Mesodermal cell (in vitro differentiated cells): ENCODE data around the gene SLC39A2.
"Not testable (repeated sequence)": the region's sequence is repeated elsewhere in the genome, so short reads cannot be mapped to it uniquely, and the experiment has no call there.

Experiments
- H3K27ac ChIP-seq: 2 replicates; pipeline ENCODE4 v1.7.0; 2013; ENCODE audit warnings: mild to moderate bottlenecking, low read depth, low read length, moderate library complexity; ENCODE audit not compliant: severe bottlenecking
- H3K36me3 ChIP-seq: 2 replicates; pipeline ENCODE4 v1.7.1; 2013; ENCODE audit warnings: mild to moderate bottlenecking, low read length, moderate library complexity; ENCODE audit not compliant: control insufficient read depth, insufficient read depth
- H3K4me1 ChIP-seq: one replicate; pipeline ENCODE4 v1.7.1; 2013; ENCODE audit warnings: mild to moderate bottlenecking, low read length; ENCODE audit not compliant: insufficient read depth, control insufficient read depth, poor library complexity, severe bottlenecking
- H3K4me3 ChIP-seq: 2 replicates; pipeline ENCODE4 v1.7.0; 2013; ENCODE audit warnings: low read length, control low read depth, mild to moderate bottlenecking; ENCODE audit not compliant: insufficient read depth, poor library complexity, severe bottlenecking; ENCODE audit errors: extremely low read depth
- H3K9me3 ChIP-seq: 2 replicates; pipeline ENCODE4 v1.7.1; 2013; ENCODE audit warnings: mild to moderate bottlenecking, low read length, moderate library complexity; ENCODE audit not compliant: control insufficient read depth
- WGBS, 2 experiments: methylation state at CpG; one replicate each; pipeline ENCODE4 v1.1.5; 2013; ENCODE audit warnings: missing lambda C conversion rate in 2 of 2; ENCODE audit not compliant: insufficient coverage in 2 of 2; 5-methylcytosine and 5-hydroxymethylcytosine counted together

SLC39A2 gene

GRCh38 chr14:20976291-20976690 lies 22.8 kb upstream of the SLC39A2 start:
- Histone ChIP-seq H3K36me3 (no peaks in the 10 kb centered on the region), H3K9me3 (no peaks in the 10 kb centered on the region), H3K4me3 (no peak overlapping the region), H3K4me1 (peaks cover 32% of the 10 kb centered on the region), H3K27ac (no peak overlapping the region)
- WGBS, 2 experiments, result no CpG with 5 or more reads among the region's 1 CpG

- Histone ChIP-seq H3K27ac (no peak overlapping the region), H3K4me3 (no peak overlapping the region), H3K9me3 (no peaks in the 10 kb centered on the region), H3K4me1 (peaks cover 17% of the 10 kb centered on the region), H3K36me3 (no peaks in the 10 kb centered on the region)
- whole genome bisulfite sequencing, 2 experiments, result 100% methylated on average over 1 of the region's 1 CpG
Observed at GRCh38 chr14:20978687-20979086, 20.4 kb upstream of the SLC39A2 start.

- no peak overlapping the region for H3K4me3 ChIP-seq
- no peak overlapping the region for H3K27ac ChIP-seq
- H3K4me1 ChIP-seq, result peaks cover 5% of the 10 kb centered on the region
- 83 to 89% methylated on average over 1 of the region's 1 CpG for WGBS, 2 experiments
- no peaks in the 10 kb centered on the region for H3K9me3 ChIP-seq
- no peaks in the 10 kb centered on the region for H3K36me3 ChIP-seq
Observed at GRCh38 chr14:20980906-20981305, 18.2 kb upstream of the SLC39A2 start.

- 67% methylated on average over 1 of the region's 2 CpGs; no CpG with 5 or more reads in 1 of the 2 experiments for WGBS, 2 experiments
- no peaks in the 10 kb centered on the region for H3K9me3 ChIP-seq
- H3K36me3 ChIP-seq, result no peaks in the 10 kb centered on the region
- no peak overlapping the region for H3K4me3 ChIP-seq
- H3K4me1 ChIP-seq, result peaks cover 14% of the 10 kb centered on the region
- H3K27ac ChIP-seq, result no peak overlapping the region
Observed at GRCh38 chr14:20982646-20983369, 16.3 kb upstream of the SLC39A2 start.

GRCh38 chr14:20985650-20986049 lies 13.4 kb upstream of the SLC39A2 start:
- WGBS, 2 experiments, result 100% methylated on average over 4 of the region's 4 CpGs; no CpG with 5 or more reads in 1 of the 2 experiments
- H3K4me3 ChIP-seq, H3K9me3 ChIP-seq, H3K36me3 ChIP-seq, H3K27ac ChIP-seq: not testable (repeated sequence)
- peaks cover 18% of the 10 kb centered on the region for H3K4me1 ChIP-seq

GRCh38 chr14:20986811-20987210 lies 12.3 kb upstream of the SLC39A2 start:
- no peak overlapping the region for H3K4me3 ChIP-seq
- peaks cover 18% of the 10 kb centered on the region for H3K4me1 ChIP-seq
- peaks cover 4% of the 10 kb centered on the region for H3K36me3 ChIP-seq
- 63 to 75% methylated on average over 2 of the region's 2 CpGs for whole genome bisulfite sequencing, 2 experiments
- no peaks in the 10 kb centered on the region for H3K9me3 ChIP-seq
- H3K27ac ChIP-seq, result no peak overlapping the region

GRCh38 chr14:20988717-20989470 lies 10.2 kb upstream of the SLC39A2 start:
- peak overlapping the region; percentile 25 for H3K4me3 ChIP-seq

GRCh38 chr14:20989471-20989786 lies 9.7 kb upstream of the SLC39A2 start:
- H3K9me3 ChIP-seq, result no peaks in the 10 kb centered on the region
- H3K36me3 ChIP-seq, result peaks cover 28% of the 10 kb centered on the region
- 0% methylated on average over 2 to 4 of the region's 11 CpGs for WGBS, 2 experiments
- H3K4me1 ChIP-seq, result peaks cover 18% of the 10 kb centered on the region
- H3K4me3 ChIP-seq, result peak overlapping the region; percentile 67
- no peak overlapping the region for H3K27ac ChIP-seq

More at GRCh38 chr14:20988717-20989470, 10.2 kb upstream of the SLC39A2 start:
- peak overlapping the region; percentile 33 for H3K27ac ChIP-seq
- peaks cover 23% of the 10 kb centered on the region for H3K36me3 ChIP-seq
- 93 to 95% methylated on average over 9 to 12 of the region's 15 CpGs for WGBS, 2 experiments
- H3K4me1 ChIP-seq, result peaks cover 18% of the 10 kb centered on the region
- no peaks in the 10 kb centered on the region for H3K9me3 ChIP-seq

GRCh38 chr14:20989787-20990600 lies 9.1 kb upstream of the SLC39A2 start, which contains the start of gene METTL17:
TSS of gene METTL17 (plus strand) at chr14:20989980. CDS start at chr14:20990003, 23 bp downstream.
- H3K4me3 ChIP-seq, result peak within 1 kb of the TSS; percentile 67
- 0% methylated on average over 40 to 41 of the region's 42 CpGs for WGBS, 2 experiments
- peaks cover 18% of the 10 kb centered on the region for H3K4me1 ChIP-seq
- no peaks in the 10 kb centered on the region for H3K9me3 ChIP-seq
- H3K36me3 ChIP-seq, result peaks cover 34% of the 10 kb centered on the region
- H3K27ac ChIP-seq, result peak within 1 kb of the TSS; percentile 55

- Histone ChIP-seq H3K27ac (no peak overlapping the region), H3K36me3 (peaks cover 56% of the 10 kb centered on the region)
- WGBS, 2 experiments, result 95 to 98% methylated on average over 12 to 14 of the region's 14 CpGs
Observed at GRCh38 chr14:20996521-20996920, 2.6 kb upstream of the SLC39A2 start.

More at GRCh38 chr14:20996521-20996920, 2.6 kb upstream of the SLC39A2 start:
- H3K4me1 ChIP-seq, result peaks cover 22% of the 10 kb centered on the region
- no peaks in the 10 kb centered on the region for H3K9me3 ChIP-seq
- H3K4me3 ChIP-seq, result no peak overlapping the region
